Effector CD8-positive, alpha-beta T cell (primary cell): ENCODE results near the gene PTGDS.

ENCODE experiments used
- DNase-seq: peaks from one replicate; lab custom pipeline; 2025; lab: John Stamatoyannopoulos, UW

Gene PTGDS

GRCh38 chr9:136945333-136946227, 31.7 kb upstream of the PTGDS start:
- no peak for DNase-seq

- DNase-seq: no peak
These were observed 30.9 kb upstream of the PTGDS start for GRCh38 chr9:136946228-136947027.

- DNase-seq: no peak
These were observed 30.0 kb upstream of the PTGDS start for GRCh38 chr9:136947028-136947891.

GRCh38 chr9:136947955-136948510, 29.3 kb upstream of the PTGDS start:
- DNase-seq: no peak

- DNase-seq: no peak
These were observed 28.0 kb upstream of the PTGDS start for GRCh38 chr9:136949239-136949816.

GRCh38 chr9:136949817-136950655, 27.3 kb upstream of the PTGDS start:
- peak; percentile 96 for DNase-seq

GRCh38 chr9:136950656-136951276, 26.5 kb upstream of the PTGDS start:
- DNase-seq: no peak

- no peak for DNase-seq
These were observed 25.6 kb upstream of the PTGDS start, which contains the start of gene LCN12 for GRCh38 chr9:136951541-136952320. Gene LCN12, plus strand, starts transcription at chr9:136952273. Its CDS starts 55 bp downstream, at chr9:136952328.

GRCh38 chr9:136952321-136952850, 24.9 kb upstream of the PTGDS start:
- DNase-seq: no peak

- DNase-seq: no peak
These were observed 24.2 kb upstream of the PTGDS start for GRCh38 chr9:136952876-136953770.

- DNase-seq: no peak
These were observed 23.5 kb upstream of the PTGDS start for GRCh38 chr9:136953771-136954269.

- no peak for DNase-seq
These were observed 22.8 kb upstream of the PTGDS start for GRCh38 chr9:136954270-136955083.

- DNase-seq: no peak
These were observed 21.9 kb upstream of the PTGDS start for GRCh38 chr9:136955202-136955942.

GRCh38 chr9:136955943-136956335, 21.4 kb upstream of the PTGDS start:
- no peak for DNase-seq

GRCh38 chr9:136956604-136957003, 20.7 kb upstream of the PTGDS start:
- no peak for DNase-seq

- DNase-seq: no peak
These were observed 19.8 kb upstream of the PTGDS start for GRCh38 chr9:136957461-136957860.
